Prostate gland (tissue), 2 donors: ENCODE data around the gene GKN2.

ENCODE experiments used
- CTCF ChIP-seq, 4 experiments: fragments of 200-600 bp in 2 of 4; fragments of 450-650 bp in 2 of 4; sonication (generic) in 2 of 4; IDR thresholded peaks; 1 replicate in 3 of 4; 2 replicates in 1 of 4; pipeline ENCODE4 v1.5.1; 2016 to 2019; ENCODE audit warnings: antibody characterized with exemption in 4 of 4, mild to moderate bottlenecking in 2 of 4, moderate library complexity in 2 of 4
- POLR2A ChIP-seq: fragments of 450-650 bp; IDR thresholded peaks from one replicate; pipeline ENCODE4 v1.6.1; 2016; ENCODE audit warnings: antibody characterized with exemption, mild to moderate bottlenecking

GRCh38 chr2:68992933-68993332, 40.2 kb upstream of the GKN2 start:
- TF ChIP-seq CTCF (IDR thresholded peaks at IDR 0.05): no peak
- no peak for TF ChIP-seq POLR2A
